ENCODE measurements around the gene FBXL22. TPM values are rescaled to one million over a fixed set of nuclear protein-coding genes. Genes with fewer than 3 reads are reported as not detected.

Gene FBXL22
- total and polyA plus RNA-seq, 2 of the 8 experiments (the other 6 are each of a cell fraction or from before 2014, with no cell fraction given) = 0.09 to 0.47 TPM

GRCh38 chr15:63556736-63557135 lies 40.5 kb upstream of the FBXL22 start (continued):
- TF ChIP-seq CHD7 (IDR thresholded peaks at IDR 0.05; ENCODE audit: insufficient replicate concordance, low read length) (no peak), RAD21 (IDR thresholded peaks at IDR 0.05 in 1 of 2, conservative IDR thresholded peaks at IDR 0.05 in 1 of 2; ENCODE audit: low read depth in 2 of 2, low read length in 2 of 2) (no peak), SP4 (IDR thresholded peaks at IDR 0.05; ENCODE audit: low read length) (no peak), BACH1 (IDR thresholded peaks at IDR 0.05; ENCODE audit: low read length) (no peak), SRF (IDR thresholded peaks at IDR 0.05; ENCODE audit: low read depth, low read length) (no peak), CHD1 (IDR thresholded peaks at IDR 0.05; ENCODE audit: low read depth, low read length) (no peak), POLR2A (IDR thresholded peaks at IDR 0.05; ENCODE audit: control extremely low read depth in 1 of 2, low read depth in 2 of 2, low read length in 2 of 2) (no peak), PHF8 (conservative IDR thresholded peaks at IDR 0.05; ENCODE audit: low read depth, low read length) (no peak)

Measured in H1 (cell line).